Inferior parietal cortex (tissue), 1 donor: ENCODE results near the gene PSME1.
A peak's percentile ranks its signal among the peaks of the same experiment; 100 is the strongest.

ENCODE experiments used
- DNase-seq: peaks from one replicate; pipeline ENCODE4 v3.0.0-alpha.2; 2016; ENCODE audit errors: extremely low spot score

PSME1 gene

DNA sequence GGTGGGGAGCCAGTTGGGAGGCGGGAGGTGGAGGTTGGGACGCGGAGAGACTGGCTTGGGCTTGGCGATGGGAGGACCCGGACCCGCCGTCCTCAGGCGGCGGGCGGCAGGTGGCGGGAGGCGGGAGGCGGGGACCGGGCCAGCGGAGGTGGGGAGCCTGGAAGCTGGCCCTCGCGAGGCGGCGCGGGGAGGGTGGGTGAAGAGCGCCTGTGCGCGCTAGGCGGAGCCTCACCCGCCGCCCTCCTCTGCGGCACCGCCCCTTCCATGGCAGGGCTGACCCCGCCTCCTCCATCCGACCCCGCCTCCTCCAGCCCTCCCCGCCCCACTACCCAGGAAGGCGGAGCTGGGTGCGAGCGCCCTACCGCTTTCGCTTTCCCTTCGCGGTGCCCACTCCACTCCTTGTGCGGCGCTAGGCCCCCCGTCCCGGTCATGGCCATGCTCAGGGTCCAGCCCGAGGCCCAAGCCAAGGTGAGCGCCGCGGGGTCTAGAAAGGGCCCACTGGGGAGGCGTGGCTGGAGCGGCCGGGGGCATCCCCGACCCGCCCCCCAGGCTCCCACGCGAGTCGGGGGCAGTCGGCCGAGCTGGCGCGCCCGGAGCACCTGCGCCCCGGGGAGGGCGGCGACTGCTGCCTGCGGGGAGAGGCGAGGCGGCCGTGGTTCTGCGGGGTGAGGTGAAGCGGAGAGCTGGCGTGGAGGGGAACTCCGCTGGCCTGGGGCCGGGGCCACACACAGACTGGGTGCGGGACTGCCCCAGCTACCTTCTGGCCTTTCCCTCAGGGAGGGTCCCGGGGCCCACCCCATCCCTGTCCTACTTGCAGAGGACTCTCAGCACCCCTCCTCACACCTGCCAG, at the start of gene PSME1:
PSME1 (plus strand) TSS at position 361 of the 850 bp plus-strand sequence; CDS start at position 430, 69 bp downstream.
- DNase-seq: peak; percentile 83

DNA sequence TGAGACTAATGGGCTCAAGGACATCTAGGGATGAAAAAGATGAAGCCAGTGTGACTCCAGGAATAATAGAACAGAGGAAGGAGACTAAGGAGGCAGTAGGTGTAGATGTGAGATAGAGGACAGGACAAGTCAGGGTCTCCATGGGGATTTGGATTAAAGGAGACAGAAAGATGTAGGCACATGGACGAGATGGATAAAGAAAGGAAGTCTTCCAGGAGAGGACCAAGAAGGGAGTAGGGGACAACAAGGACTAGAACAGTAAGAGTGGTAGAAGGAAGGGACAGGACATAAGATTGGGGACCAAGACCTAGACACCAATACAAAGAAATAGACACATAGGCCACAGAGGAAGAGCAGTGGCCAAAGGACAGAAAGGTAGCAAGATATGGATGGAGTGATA, 49.0 kb upstream of the PSME1 start:
- DNase-seq: no peak

DNA sequence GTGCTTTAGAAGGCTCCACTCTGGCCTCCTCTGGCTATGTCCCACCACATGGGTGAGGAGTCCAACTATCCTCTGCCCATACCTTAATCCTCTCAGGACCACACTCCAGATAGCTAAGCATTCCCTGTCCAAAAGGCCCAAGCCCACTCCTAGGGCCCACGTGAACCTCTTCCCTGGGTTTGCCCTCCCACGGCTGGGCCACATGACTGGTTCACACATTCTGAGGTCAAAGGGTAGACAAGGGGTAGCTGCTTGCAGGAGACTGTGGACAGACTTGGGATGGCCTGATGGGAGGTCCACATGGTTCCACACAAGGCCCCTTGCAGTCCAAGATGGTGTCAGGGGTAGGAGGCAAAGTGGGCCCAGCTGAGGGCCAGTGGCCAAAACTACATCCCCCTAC, 47.9 kb upstream of the PSME1 start:
- no peak for DNase-seq

DNA sequence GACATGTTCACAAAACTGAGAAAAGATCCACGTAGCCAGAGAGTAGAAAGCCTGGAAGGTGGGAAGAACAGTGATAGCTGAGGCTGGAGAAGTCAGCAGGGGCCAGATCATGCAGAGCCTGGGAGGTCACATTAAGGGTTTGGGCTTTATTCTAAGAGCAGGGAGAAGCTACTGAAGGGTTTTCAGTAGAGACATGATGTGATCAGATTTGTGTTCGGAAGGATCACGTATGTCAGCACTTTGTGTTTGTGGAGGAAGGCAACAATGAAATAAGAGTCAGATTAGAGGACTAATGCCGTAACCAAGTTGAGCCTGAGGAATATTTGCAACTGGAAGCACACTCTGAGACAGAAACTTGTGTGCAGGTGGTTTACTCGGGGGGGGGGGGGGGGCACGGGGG, 46.1 kb upstream of the PSME1 start:
- DNase-seq: no peak

DNA sequence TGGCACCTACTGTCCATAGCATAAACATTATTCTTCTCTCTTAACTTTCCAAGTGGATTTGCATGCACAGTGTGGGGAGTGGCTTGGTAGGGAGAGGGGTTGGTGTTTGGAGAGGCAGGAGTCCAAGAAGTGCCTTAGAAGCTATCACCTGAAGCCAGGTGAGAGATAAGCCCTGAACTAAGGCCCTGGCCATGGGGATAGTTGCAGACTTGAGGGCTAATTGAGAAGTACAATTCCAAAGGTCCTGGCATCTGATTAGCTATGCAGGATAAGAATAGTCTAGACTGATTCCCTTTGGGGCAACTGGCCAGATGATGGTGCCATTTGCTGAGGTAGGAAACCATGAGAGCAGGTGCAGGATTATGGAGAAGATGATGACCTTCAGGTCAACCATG, 43.9 kb upstream of the PSME1 start:
- DNase-seq: no peak

DNA sequence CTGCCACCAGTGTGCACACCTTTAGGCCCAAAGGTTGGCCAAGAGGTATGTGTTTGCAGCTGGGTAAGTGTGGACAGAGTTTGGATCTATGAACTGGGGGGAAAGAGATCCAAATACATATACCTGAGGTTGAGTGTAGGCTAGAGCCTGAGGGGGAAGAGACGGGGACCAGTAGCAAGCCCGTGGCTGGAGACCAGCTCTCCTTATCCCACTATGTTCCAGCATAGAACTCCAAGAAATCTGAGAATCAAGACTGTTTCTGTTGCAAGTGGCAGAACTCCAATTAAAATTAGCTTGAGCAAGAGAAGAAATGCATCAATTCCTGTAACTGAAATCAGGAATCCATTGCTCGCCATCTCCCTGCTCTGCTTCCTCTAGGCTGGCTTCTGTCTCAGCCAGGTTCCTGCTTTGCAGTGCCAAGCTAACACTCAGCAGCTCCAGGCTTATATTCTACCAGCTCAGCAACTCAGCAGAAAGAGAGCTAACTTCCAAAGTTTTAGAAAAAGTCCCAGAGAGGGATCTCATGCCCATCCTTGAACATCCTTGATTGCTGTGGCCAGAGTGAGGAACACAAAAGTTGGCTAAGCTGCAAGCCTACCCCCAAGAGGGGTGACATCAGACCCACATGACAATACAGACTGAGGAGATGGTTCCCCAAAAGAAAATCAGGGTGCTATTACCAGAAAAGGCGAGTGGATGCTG, 43.3 kb upstream of the PSME1 start:
- DNase-seq: no peak

DNA sequence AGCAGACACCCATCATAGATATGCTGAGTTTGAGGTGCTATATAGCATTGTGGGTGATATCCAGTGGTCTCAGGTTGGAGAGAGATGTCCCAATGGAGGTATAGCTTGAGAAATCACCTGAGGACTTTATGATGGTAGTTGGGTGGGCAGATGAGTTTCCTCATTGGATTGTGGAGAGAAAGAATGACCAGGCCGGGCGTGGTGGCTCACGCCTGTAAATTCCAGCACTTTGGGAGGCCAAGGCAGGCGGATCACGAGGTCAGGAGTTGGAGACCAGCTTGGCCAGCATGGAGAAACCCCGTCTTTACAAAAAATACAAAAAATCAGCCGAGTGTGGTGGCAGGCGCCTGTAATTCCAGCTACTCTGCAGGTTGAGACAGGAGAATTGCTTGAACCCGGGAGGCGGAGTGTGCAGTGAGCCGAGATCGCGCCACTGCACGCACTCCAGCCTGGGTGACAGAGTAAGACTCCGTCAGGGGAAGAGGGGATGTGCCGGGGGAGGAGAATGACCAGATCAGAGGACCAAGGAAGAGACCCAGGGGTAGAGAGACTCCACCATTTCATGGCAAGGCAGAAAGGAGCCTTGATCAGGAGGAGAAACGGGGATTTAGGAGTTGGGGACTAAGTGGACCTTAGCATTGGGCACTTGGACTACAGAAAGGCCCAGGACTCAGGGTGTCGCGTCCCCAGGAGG, 42.6 kb upstream of the PSME1 start:
- no peak for DNase-seq

DNA sequence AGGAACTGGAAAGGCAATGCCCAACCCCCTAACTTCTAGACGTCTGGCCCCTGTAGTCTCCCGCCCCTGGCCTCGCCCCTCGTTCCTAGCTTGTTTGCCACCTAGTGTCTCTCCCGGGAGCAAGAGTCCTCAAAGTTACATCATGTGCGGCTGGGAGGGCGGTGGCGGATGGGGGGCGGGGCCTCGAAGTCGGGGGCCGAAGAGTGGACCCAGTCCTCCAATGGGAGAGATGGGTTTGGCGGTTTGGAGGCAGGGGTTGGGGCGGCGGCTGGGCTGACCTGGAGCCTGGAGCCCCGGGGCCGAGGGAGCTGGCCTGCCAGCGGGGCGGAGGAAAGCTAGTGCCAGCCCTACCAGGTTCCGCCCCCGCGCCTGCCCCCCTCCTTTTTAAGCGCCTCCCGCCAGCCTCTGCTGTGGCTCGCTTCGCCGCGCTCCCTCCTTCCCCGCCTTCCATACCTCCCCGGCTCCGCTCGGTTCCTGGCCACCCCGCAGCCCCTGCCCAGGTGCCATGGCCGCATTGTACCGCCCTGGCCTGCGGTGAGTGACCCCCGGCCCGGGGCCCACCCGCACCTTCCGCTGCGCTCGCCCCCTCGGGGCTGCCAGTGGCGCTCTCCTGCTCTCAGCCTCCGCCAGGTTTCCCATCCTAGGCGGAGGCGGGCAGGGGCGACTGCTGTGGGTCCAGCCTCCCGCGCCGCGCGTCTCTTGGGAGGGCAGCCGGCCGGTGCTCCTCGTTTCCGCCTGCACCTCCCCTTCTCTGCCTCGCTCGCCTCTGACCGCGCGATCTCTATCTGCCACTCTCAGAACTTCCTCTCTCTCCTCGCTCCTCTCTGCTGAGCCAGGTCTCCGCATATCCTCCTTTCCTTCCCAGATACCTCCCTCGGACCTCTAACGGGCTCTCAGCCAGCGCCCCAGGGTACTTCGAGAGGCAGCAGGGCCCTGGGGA, 41.8 kb upstream of the PSME1 start, which contains the start of gene PCK2:
PCK2 (plus strand) TSS at position 411 of the 940 bp plus-strand sequence; CDS start at position 506, 95 bp downstream.
- DNase-seq: no peak

DNA sequence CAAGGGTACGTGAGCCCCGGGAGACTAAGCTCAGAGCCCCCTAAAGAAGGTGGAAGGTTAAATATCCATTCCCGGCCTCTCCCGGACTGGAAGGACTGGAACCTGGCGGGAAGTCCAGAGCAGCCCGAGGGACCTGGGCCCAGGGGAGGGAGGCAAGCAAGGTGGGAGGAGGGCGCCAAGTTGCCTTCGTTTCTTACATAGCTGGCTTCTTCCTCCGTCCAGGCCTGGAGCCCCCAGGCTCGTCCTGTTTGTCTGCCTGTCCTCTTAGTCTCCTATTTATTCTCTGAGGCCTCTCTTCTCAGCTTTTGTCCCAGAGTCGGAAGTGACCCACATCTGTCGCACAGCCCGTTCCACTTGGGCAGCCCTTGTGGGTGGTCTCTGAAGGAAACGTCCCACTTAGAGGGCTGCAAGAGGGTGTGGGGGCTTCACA, 41.1 kb upstream of the PSME1 start:
- DNase-seq: no peak

DNA sequence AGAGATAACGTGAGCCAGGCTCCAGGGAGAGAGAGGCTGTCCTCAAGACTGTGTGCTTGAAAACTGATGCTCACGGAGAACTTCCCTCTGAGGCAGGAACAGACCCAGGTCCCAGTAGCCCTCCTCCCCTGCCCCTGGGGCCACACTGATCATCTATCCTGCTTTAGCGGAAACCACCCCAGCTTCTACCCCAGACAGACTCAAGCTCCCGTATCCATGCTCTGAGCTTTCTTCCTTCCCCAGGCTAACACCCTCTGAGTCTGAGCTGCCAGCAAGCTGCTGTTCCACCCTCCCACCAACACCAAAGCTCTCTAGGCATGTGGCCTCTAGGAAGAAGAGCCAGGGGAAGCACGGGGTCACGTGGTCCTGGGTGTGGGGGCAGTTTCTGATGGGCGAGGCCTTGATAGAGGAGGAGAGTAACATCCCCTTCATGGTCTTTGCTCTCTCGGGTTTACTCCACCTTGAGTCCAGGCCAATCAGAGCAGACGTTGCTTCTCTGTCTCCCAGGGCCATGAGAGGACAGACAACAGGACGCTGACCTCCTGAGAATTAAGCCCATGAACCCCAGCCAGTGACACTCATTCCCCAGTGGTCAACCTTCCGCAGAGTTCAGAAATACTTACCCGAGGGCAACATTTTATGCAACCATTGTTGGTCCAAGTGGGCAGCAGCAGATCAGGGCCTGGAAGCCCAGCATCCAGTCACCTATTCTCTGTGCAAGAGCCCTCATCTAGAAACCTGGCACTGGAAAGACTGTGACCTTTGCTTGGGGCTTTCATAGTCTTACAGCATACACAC, 40.5 kb upstream of the PSME1 start:
- DNase-seq: no peak

DNA sequence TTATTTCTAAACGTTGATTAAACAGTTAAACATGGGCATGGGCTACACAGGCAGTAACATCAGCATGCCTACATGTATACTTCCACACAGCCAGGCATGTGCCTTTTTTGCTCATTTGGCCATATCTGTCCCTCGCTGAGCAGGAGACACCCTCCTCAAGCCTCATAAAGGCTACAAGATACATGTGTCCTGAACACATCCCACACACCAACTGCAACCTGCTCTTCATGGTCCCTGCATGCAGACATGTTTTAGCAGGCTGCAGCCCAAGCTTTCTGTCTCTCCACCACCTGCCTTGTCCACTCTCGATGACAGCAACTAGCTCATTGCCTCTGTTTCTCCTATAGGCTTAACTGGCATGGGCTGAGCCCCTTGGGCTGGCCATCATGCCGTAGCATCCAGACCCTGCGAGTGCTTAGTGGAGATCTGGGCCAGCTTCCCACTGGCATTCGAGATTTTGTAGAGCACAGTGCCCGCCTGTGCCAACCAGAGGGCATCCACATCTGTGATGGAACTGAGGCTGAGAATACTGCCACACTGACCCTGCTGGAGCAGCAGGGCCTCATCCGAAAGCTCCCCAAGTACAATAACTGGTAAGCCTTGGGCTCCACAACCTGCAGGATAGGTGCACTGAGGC, 39.3 kb upstream of the PSME1 start:
- DNase-seq: no peak

DNA sequence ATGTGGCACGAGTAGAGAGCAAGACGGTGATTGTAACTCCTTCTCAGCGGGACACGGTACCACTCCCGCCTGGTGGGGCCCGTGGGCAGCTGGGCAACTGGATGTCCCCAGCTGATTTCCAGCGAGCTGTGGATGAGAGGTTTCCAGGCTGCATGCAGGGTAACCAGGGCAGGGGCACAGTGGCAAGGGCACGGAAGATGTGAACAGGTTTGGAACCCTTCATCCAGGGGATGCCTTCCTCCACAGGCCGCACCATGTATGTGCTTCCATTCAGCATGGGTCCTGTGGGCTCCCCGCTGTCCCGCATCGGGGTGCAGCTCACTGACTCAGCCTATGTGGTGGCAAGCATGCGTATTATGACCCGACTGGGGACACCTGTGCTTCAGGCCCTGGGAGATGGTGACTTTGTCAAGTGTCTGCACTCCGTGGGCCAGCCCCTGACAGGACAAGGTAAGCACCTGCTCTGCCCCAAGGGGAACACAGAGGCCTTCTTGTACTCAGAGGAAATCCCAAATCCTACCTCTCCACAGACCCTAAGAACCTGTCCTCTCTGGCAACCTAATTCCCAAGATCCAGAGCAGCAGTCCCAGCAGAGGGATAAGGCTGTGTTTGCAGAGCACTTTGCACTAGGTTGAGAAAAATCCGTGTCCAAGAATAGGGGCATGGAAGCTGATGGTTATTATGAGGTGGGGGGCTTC, 37.6 kb upstream of the PSME1 start:
- no peak for DNase-seq

DNA sequence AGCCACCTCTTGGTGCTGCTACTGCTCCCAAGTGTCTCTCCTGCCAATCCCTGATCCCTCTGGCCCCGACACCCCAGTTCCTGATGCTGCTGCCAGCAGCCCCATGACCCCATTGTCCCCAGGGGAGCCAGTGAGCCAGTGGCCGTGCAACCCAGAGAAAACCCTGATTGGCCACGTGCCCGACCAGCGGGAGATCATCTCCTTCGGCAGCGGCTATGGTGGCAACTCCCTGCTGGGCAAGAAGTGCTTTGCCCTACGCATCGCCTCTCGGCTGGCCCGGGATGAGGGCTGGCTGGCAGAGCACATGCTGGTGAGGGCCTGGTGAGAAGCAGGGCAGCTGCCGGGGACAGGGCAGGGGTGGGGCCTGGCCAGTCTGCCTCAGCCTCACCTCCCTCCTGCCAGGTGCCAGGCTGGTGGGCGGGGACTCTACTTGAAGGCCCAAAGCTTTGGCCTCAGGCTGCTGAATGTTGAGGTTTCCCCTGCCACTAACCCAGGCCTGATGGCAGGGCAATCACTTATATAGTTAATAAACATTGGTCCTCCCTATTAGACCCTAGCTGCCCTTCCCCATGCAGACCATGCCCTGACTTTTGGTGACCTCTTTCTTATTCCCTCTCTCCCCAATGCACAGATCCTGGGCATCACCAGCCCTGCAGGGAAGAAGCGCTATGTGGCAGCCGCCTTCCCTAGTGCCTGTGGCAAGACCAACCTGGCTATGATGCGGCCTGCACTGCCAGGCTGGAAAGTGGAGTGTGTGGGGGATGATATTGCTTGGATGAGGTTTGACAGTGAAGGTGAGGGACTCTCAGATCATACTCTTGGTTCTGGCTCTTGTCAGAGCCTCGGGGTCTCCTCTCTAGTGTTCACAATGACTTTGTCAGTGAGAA, 36.8 kb upstream of the PSME1 start:
- DNase-seq: no peak

DNA sequence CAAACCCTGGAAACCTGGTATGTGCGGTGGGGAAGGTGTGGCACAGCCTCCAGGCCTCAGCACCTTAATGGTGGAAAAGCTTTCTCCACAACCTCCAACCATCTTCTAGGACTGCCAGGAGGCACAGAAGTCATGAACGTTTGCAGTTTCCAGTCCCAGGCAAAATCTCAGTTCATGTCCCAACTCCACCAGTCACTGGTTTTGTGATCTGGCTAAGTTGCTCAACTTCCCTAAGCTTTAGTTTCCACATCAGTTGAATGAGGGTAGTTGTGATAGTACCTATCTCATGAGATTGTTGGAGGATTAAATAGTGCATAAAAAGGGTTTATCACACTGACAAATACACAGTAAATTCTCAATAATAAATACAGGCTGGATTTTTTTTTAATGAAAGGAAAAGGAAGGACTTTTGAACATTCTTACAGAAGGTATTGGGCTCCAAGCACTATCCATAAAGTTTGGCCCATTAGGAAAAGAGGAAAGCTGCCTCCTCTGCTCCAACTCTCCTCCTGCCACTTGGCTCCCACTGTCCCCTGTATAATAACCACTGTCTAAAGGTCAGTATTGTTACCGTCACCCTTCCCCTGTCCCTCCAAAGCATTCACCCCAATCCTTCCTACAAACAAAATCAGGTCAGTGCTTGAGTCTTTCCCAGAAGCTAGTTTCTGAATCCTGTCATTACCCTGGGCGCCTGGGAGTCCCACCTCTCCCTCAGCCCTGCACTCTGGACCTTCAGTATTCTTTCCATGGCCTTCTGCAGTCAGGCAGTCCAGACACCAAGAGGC, 35.6 kb upstream of the PSME1 start:
- DNase-seq: no peak

DNA sequence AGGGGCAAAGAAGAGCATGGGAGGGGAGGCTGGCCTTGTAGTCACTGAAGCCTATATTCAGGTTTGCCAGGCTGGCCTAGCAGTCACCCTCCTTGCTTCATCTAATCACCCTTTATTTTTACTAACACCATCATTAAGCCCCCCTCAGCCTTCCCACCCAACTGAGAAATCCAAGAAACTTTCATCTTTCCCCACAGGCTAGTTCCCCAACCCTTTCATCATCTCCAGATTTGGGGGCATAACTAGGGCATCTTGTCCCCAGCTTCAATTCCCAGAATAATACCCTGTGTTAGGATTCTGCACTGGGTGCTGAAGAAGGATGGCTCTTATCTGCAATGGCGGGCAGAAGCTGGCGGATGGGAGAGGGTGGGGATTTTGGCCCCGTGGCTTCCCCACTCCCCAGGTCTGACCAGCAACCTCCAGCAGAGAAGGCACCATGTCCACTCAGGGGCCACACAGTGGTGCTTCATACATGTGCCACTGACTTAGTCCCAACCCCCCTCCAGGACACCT, 35.0 kb upstream of the PSME1 start:
- no peak for DNase-seq

DNA sequence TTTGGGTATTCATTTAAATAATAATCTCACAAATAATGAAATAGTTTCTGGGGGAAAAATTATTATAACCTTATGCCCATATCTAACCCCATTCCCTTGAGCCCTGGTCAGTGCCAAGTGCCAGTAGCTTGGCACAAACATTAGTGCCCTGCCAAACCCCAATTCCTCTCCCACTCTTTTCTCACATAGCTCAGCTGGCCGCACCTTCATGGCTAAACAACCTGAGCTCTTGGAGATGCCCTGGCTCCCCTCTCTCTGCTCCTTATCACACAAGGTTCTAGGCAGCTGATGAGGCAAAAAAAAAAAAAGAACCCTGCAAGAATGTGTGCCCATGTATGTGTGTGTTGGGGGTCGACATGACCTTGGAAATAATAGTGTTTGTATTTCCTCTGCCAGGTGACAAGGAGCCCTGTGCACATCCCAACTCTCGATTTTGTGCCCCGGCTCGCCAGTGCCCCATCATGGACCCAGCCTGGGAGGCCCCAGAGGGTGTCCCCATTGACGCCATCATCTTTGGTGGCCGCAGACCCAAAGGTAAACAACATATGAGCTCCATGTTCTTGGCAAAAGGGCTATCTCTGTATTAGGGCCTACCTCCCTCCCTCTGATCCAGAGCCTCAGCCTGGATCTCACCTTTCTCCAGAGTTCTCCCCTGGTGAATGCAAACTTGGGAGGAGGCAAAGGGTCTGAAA, 33.5 kb upstream of the PSME1 start:
- DNase-seq: no peak

DNA sequence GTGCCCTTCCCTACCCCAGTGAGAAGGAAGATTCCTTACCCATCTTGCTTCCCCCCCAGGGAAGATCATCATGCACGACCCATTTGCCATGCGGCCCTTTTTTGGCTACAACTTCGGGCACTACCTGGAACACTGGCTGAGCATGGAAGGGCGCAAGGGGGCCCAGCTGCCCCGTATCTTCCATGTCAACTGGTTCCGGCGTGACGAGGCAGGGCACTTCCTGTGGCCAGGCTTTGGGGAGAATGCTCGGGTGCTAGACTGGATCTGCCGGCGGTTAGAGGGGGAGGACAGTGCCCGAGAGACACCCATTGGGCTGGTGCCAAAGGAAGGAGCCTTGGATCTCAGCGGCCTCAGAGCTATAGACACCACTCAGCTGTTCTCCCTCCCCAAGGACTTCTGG, 32.5 kb upstream of the PSME1 start:
- DNase-seq: no peak
